Measurements from ENCODE around the gene KRT72. TPM values are rescaled to one million over a fixed set of nuclear protein-coding genes. Genes with fewer than 3 reads are reported as not detected.

KRT72 gene
- total and polyA plus RNA-seq, 2 donors (not counting 3 experiments of a cell fraction or from before 2014, with no cell fraction given) = not detected

DNA sequence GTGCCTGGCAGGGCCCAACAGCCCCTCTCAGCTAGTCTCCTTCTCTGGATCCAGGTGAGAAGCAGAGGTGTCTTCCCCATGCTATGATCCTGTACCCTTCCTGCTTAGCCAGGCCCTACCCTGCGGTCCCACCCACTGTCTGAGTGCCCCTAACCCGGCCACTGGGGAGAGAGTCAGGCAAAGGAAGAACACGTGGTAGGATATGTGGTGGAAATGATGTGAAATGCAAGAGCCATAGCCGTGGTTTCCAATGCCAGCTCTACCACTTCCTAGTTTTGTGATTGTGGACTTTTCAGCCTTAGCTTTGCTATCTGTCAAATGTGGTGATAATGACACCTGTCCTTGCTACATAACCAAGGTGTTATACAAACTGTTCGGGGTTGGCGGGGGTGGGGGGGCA lies 34.9 kb upstream of the KRT72 start:
- intact Hi-C loops (cut with micrococcal nuclease) (no loop called here), dilution Hi-C loops (cut with MboI; ENCODE audit: extremely low pct_ligation_motif_present, low sequenced_read_pairs) (no loop called here)
- Histone ChIP-seq H3K79me2 (ENCODE audit: control insufficient read depth, insufficient read depth, low read length) (no peaks in the 10 kb centered on the region), H3K4me1 (ENCODE audit: control insufficient read depth, extremely low read depth, insufficient read depth, low read length) (no peaks in the 10 kb centered on the region), H3K27ac (ENCODE audit: insufficient read depth, low read depth, low read length) (no peak overlapping the region), H4K20me1 (replicated peaks; ENCODE audit: control insufficient read depth, extremely low read depth, insufficient read depth, low read length) (no peaks in the 10 kb centered on the region), H3K4me2 (ENCODE audit: insufficient read depth, low read length) (no peak overlapping the region), H3K9me1 (replicated peaks; ENCODE audit: control insufficient read depth, extremely low read depth, insufficient read depth, low read length) (no peaks in the 10 kb centered on the region), H3K27me3 (ENCODE audit: control insufficient read depth in 2 of 2, insufficient read depth in 2 of 2, low read length in 2 of 2) (peaks cover 12 to 23% of the 10 kb centered on the region in 2 experiments), H3K9ac (replicated peaks; ENCODE audit: extremely low read depth, insufficient read depth, low read length) (no peak overlapping the region), H3K4me3 (replicated peaks in 1 of 3; ENCODE audit: insufficient read depth in 1 of 3, low read depth in 1 of 3, low read length in 3 of 3) (no peak overlapping the region), H3K36me3 (ENCODE audit: control insufficient read depth in 2 of 2, extremely low read depth in 1 of 2, insufficient read depth in 2 of 2, low read length in 2 of 2) (no peaks in the 10 kb centered on the region), H3K9me3 (replicated peaks; ENCODE audit: control insufficient read depth, insufficient read depth, low read length) (no peaks in the 10 kb centered on the region), H2AFZ (ENCODE audit: low read depth, low read length) (no peak overlapping the region)
- ChIA-PET POLR2A (no interaction called here), CTCF (no interaction called here)
- DNase-seq (ENCODE audit: low read depth, low spot score) = no peak
- TF ChIP-seq JUN (IDR thresholded peaks at IDR 0.05; ENCODE audit: borderline replicate concordance, insufficient read depth, insufficient read length, low read depth) (no peak), GATA2 (IDR thresholded peaks at IDR 0.05; ENCODE audit: insufficient read depth, insufficient read length, low read depth, low read length) (no peak), POLR2AphosphoS5 (IDR thresholded peaks at IDR 0.05; ENCODE audit: insufficient read depth, low read depth, low read length) (no peak), EZH2 (IDR thresholded peaks at IDR 0.05; ENCODE audit: borderline replicate concordance, low read depth, low read length, severe bottlenecking) (no peak)
- TF ChIP-seq, protein P1, sequence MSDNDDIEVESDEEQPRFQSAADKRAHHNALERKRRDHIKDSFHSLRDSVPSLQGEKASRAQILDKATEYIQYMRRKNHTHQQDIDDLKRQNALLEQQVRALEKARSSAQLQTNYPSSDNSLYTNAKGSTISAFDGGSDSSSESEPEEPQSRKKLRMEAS (IDR thresholded peaks at IDR 0.05; ENCODE audit: insufficient read depth, insufficient read length) = no peak
- FAIRE-seq = no peak
- BruUV-seq (replicated peaks) = no TSS peak

DNA sequence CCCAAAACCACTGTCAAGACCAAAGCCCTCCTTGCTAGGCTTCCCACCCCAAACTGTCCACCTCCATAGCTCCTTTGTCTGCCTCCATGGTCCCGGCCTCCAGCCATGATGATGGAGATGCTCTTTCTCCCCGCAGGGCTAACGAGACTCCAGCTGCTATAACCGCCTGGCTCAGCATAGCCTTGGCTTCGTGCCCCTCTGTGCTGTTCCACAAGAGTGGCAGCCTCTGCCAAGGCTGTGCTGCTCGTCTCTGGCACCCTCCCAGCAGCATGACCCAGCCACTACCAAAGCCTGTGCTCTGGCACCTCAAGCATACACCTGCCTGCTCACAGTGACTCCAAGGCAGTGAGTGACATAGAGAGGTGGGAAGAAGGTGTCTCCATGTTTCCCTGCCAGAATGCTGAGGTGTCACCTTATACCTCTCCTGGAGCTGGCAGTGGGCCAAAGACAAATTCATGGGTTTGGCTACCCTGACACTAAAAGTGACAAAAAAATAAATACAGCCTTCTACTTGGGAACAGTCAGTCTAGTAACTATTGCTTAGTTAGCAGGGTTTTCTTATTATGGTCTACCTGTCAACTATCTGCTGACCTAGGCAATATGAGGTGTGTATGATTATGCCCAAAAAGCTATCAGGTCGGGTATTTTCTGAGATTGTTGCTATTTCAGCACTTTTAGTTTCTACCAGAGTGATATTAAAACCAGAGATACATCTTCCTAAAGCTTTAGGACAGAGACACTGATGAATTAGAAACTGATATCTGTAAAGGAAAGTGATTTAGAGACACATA lies 33.2 kb upstream of the KRT72 start:
- POLR2A ChIA-PET = no interaction called here
- H3K79me2 ChIP-seq (ENCODE audit: control insufficient read depth, insufficient read depth, low read length) = no peaks in the 10 kb centered on the region
- dilution Hi-C loops (cut with MboI; ENCODE audit: extremely low pct_ligation_motif_present, low sequenced_read_pairs) (no loop called here), intact Hi-C loops (cut with micrococcal nuclease) (no loop called here)
- no peaks in the 10 kb centered on the region for H4K20me1 ChIP-seq (replicated peaks; ENCODE audit: control insufficient read depth, extremely low read depth, insufficient read depth, low read length)
- DNase-seq (ENCODE audit: low read depth, low spot score) (no peak), FAIRE-seq (no peak)
- CTCF ChIA-PET = no interaction called here
- H2AFZ ChIP-seq (ENCODE audit: low read depth, low read length) = no peak overlapping the region
- no peak overlapping the region for H3K27ac ChIP-seq (ENCODE audit: insufficient read depth, low read depth, low read length)
- peaks cover 12 to 14% of the 10 kb centered on the region in 2 experiments for H3K27me3 ChIP-seq (ENCODE audit: control insufficient read depth in 2 of 2, insufficient read depth in 2 of 2, low read length in 2 of 2)
- H3K9me3 ChIP-seq (replicated peaks; ENCODE audit: control insufficient read depth, insufficient read depth, low read length) = no peaks in the 10 kb centered on the region
- no peak overlapping the region for H3K9ac ChIP-seq (replicated peaks; ENCODE audit: extremely low read depth, insufficient read depth, low read length)
- no peaks in the 10 kb centered on the region for H3K36me3 ChIP-seq (ENCODE audit: control insufficient read depth in 2 of 2, extremely low read depth in 1 of 2, insufficient read depth in 2 of 2, low read length in 2 of 2)
- no peaks in the 10 kb centered on the region for H3K9me1 ChIP-seq (replicated peaks; ENCODE audit: control insufficient read depth, extremely low read depth, insufficient read depth, low read length)
- TF ChIP-seq CTCF (IDR thresholded peaks at IDR 0.05; ENCODE audit: extremely low read depth in 1 of 2, insufficient read depth in 1 of 2, low read depth in 1 of 2, low read length in 2 of 2) = no peak
- no peak for TF ChIP-seq POLR2A (IDR thresholded peaks at IDR 0.05; ENCODE audit: low read depth, low read length)
- TF ChIP-seq EZH2 (IDR thresholded peaks at IDR 0.05; ENCODE audit: borderline replicate concordance, low read depth, low read length, severe bottlenecking) = no peak
- no peak for TF ChIP-seq JUN (IDR thresholded peaks at IDR 0.05; ENCODE audit: borderline replicate concordance, insufficient read depth, insufficient read length, low read depth)
- no peak for TF ChIP-seq FOS (IDR thresholded peaks at IDR 0.05; ENCODE audit: borderline replicate concordance, insufficient read depth, low read length)
- no peak for TF ChIP-seq POLR2AphosphoS5 (IDR thresholded peaks at IDR 0.05; ENCODE audit: insufficient read depth, low read depth, low read length)
- no peak for TF ChIP-seq MYC (IDR thresholded peaks at IDR 0.05; ENCODE audit: low read depth, low read length)
- TF ChIP-seq, protein P1 (IDR thresholded peaks at IDR 0.05; ENCODE audit: insufficient read depth, insufficient read length) = no peak
- TF ChIP-seq GATA2 (IDR thresholded peaks at IDR 0.05; ENCODE audit: insufficient read depth, insufficient read length, low read depth, low read length) = no peak
- no peaks in the 10 kb centered on the region for H3K4me1 ChIP-seq (ENCODE audit: control insufficient read depth, extremely low read depth, insufficient read depth, low read length)
- H3K4me3 ChIP-seq (replicated peaks in 1 of 3; ENCODE audit: insufficient read depth in 1 of 3, low read depth in 1 of 3, low read length in 3 of 3) = no peak overlapping the region
- no TSS peak for BruUV-seq (replicated peaks)
- H3K4me2 ChIP-seq (ENCODE audit: insufficient read depth, low read length) = no peak overlapping the region
